SK-N-SH (cell line): ENCODE data around the gene SERPINI2. TPM values are rescaled to one million over a fixed set of nuclear protein-coding genes. Genes with fewer than 3 reads are reported as not detected.

Experiments used
- CTCF ChIA-PET: fragments of 300-600, 350-600 bp; formaldehyde crosslinking; extraction: SDS; loops from one replicate; lab custom pipeline; 2021; lab: Yijun Ruan, JAX
- POLR2A ChIA-PET: fragments of 350-600 bp; sonication (Branson Sonifier 250); formaldehyde crosslinking; extraction: SDS; loops from one replicate; lab custom pipeline; 2020; ENCODE audit warnings: antibody characterized with exemption, inconsistent platforms; lab: Yijun Ruan, JAX
- DNase-seq: peaks from one replicate; pipeline ENCODE4 v3.0.0; 2012
- H2AFZ ChIP-seq: fragments of 200-600 bp; sonication (generic); 2 replicates; pipeline ENCODE4 v1.8.1; 2016; ENCODE audit warnings: antibody characterized with exemption, mild to moderate bottlenecking, low read depth
- H3F3A ChIP-seq: fragments of 200-600 bp; sonication (generic); replicated peaks from 2 replicates; pipeline ENCODE3; 2016; ENCODE audit warnings: antibody characterized with exemption, mild to moderate bottlenecking; ENCODE audit not compliant: insufficient read depth
- H3K27ac ChIP-seq, 2 experiments: fragments of 200-500 bp in 1 of 2; fragments of 200-600 bp in 1 of 2; sonication (Bioruptor generic) in 1 of 2; sonication (generic), shearing (Covaris generic) in 1 of 2; 2 replicates each; pipeline versions ENCODE4 v1.5.1 to v1.6.1; 2014 to 2016; ENCODE audit warnings: low read depth in 2 of 2, inconsistent platforms in 1 of 2, low read length in 1 of 2, mild to moderate bottlenecking in 1 of 2, mixed read lengths in 1 of 2
- H3K27me3 ChIP-seq: fragments of 200-600 bp; sonication (generic), shearing (Covaris generic); 2 replicates; pipeline ENCODE4 v1.6.1; 2016; ENCODE audit warnings: mixed run types; ENCODE audit not compliant: insufficient read depth
- H3K36me3 ChIP-seq, 2 experiments: fragments of 200-500 bp in 1 of 2; fragments of 200-600 bp in 1 of 2; sonication (Bioruptor generic) in 1 of 2; sonication (generic) in 1 of 2; replicated peaks in 1 of 2; 2 replicates each; pipeline versions ENCODE3 to v1.5.1; 2014 to 2016; ENCODE audit warnings: low read length in 1 of 2, mild to moderate bottlenecking in 1 of 2; ENCODE audit not compliant: insufficient read depth in 2 of 2, control insufficient read depth in 1 of 2
- H3K4me1 ChIP-seq, 2 experiments: fragments of 200-500 bp in 1 of 2; fragments of 200-600 bp in 1 of 2; sonication (Bioruptor generic) in 1 of 2; sonication (generic), shearing (Covaris generic) in 1 of 2; 2 replicates each; pipeline versions ENCODE4 v1.5.1 to v1.6.1; 2014 to 2016; ENCODE audit warnings: low read depth in 1 of 2, low read length in 1 of 2, mixed run types in 1 of 2; ENCODE audit not compliant: insufficient read depth in 2 of 2, control insufficient read depth in 1 of 2
- H3K4me2 ChIP-seq: fragments of 200-600 bp; sonication (generic), shearing (Covaris generic); 2 replicates; pipeline ENCODE4 v1.6.1; 2017; ENCODE audit warnings: mixed run types
- H3K4me3 ChIP-seq, 2 experiments: fragments of 200-500 bp in 1 of 2; fragments of 200-600 bp in 1 of 2; sonication (Bioruptor generic) in 1 of 2; sonication (generic), shearing (Covaris generic) in 1 of 2; 2 replicates each; pipeline versions ENCODE4 v1.5.1 to v1.8.1; 2014 to 2016; ENCODE audit warnings: low read depth in 2 of 2, inconsistent platforms in 1 of 2, low read length in 1 of 2, mild to moderate bottlenecking in 1 of 2, mixed read lengths in 1 of 2, moderate library complexity in 1 of 2
- H3K79me2 ChIP-seq: fragments of 200-600 bp; sonication (generic); 2 replicates; pipeline ENCODE4 v1.8.1; 2017; ENCODE audit warnings: mild to moderate bottlenecking; ENCODE audit not compliant: insufficient read depth
- H3K9ac ChIP-seq: fragments of 200-600 bp; sonication (generic); 2 replicates; pipeline ENCODE4 v1.6.1; 2017; ENCODE audit warnings: mixed run types
- H3K9me2 ChIP-seq: fragments of 200-600 bp; sonication (generic); 2 replicates; pipeline ENCODE4 v1.6.1; 2017; ENCODE audit warnings: mixed run types
- H3K9me3 ChIP-seq: fragments of 200-600 bp; sonication (generic); 2 replicates; pipeline ENCODE4 v1.6.1; 2017; ENCODE audit warnings: mixed run types, mild to moderate bottlenecking, moderate library complexity
- H4K20me1 ChIP-seq: fragments of 200-600 bp; sonication (generic); 2 replicates; pipeline ENCODE4 v1.6.1; 2017; ENCODE audit warnings: mild to moderate bottlenecking, mixed run types; ENCODE audit not compliant: insufficient read depth
- CHD2 ChIP-seq: fragments of 150-350 bp; IDR thresholded peaks from 2 replicates; pipeline ENCODE4 v1.6.1; 2018; ENCODE audit warnings: low read length; ENCODE audit not compliant: partially characterized antibody
- EZH2phosphoT487 ChIP-seq: fragments of 200-600 bp; sonication (generic); IDR thresholded peaks from 2 replicates; pipeline ENCODE4 v1.6.1; 2017; ENCODE audit warnings: low read depth, mixed run types, mild to moderate bottlenecking, antibody characterized with exemption, moderate library complexity, borderline replicate concordance
- FOSL2 ChIP-seq: IDR thresholded peaks from 2 replicates; pipeline ENCODE4 v1.4.0; 2012; ENCODE audit warnings: low read depth, mild to moderate bottlenecking, moderate library complexity, borderline replicate concordance
- GABPA ChIP-seq: IDR thresholded peaks from 2 replicates; pipeline ENCODE4 v1.4.0; 2012; ENCODE audit warnings: low read depth, mild to moderate bottlenecking
- GATA2 ChIP-seq: sonication (generic); formaldehyde crosslinking; IDR thresholded peaks from 2 replicates; pipeline ENCODE4 v1.5.0; 2020; ENCODE audit warnings: mild to moderate bottlenecking, missing genetic modification reagents
- IRF3 ChIP-seq: fragments of 150-350 bp; IDR thresholded peaks from 2 replicates; pipeline ENCODE4 v1.6.1; 2016; ENCODE audit warnings: mild to moderate bottlenecking, low read depth, low read length
- MAX ChIP-seq: IDR thresholded peaks from 2 replicates; pipeline ENCODE4 v1.4.0; 2012; ENCODE audit warnings: low read depth
- POLR2AphosphoS5 ChIP-seq: IDR thresholded peaks from 2 replicates; pipeline ENCODE4 v1.6.1; 2012; ENCODE audit warnings: low read depth, low read length
- RFX5 ChIP-seq: IDR thresholded peaks from 2 replicates; pipeline ENCODE4 v1.6.1; 2012; ENCODE audit warnings: mild to moderate bottlenecking, improper control_type of control experiment, low read length
- SIN3A ChIP-seq: IDR thresholded peaks from 2 replicates; pipeline ENCODE4 v1.6.1; 2012; ENCODE audit warnings: low read depth, mild to moderate bottlenecking, low read length, moderate library complexity, borderline replicate concordance
- SMC3 ChIP-seq: IDR thresholded peaks from 2 replicates; pipeline ENCODE4 v1.6.1; 2012; ENCODE audit warnings: low read depth, low read length, improper control_type of control experiment
- TCF12 ChIP-seq: IDR thresholded peaks from 2 replicates; pipeline ENCODE4 v1.4.0; 2012
- USF2 ChIP-seq: fragments of 150-350 bp; IDR thresholded peaks from 2 replicates; pipeline ENCODE4 v1.6.1; 2017; ENCODE audit warnings: antibody characterized with exemption, low read length, low read depth, borderline replicate concordance
- ZBTB33 ChIP-seq: IDR thresholded peaks from 2 replicates; pipeline ENCODE4 v1.4.0; 2012; ENCODE audit warnings: low read depth, borderline replicate concordance
- WGBS: methylation state at CpG from one replicate; pipeline ENCODE4 v1.1.6; 2017; ENCODE audit warnings: low lambda C conversion rate; 5-methylcytosine and 5-hydroxymethylcytosine counted together
- polyA plus RNA-seq, 3 experiments: library from polyadenylated mRNA; depleted of rRNA; stranded (reverse); fragments of >200 nt; gene quantifications; 2 replicates each; pipeline ENCODE4 v1.2.3, GENCODE V29; 2012

Gene SERPINI2
- polyA plus RNA-seq, 1 of the 3 experiments (the other 2 are of a cell fraction): not detected

- TF ChIP-seq SIN3A (no peak), FOSL2 (no peak), POLR2AphosphoS5 (no peak), GABPA (no peak), IRF3 (no peak)
- TF ChIP-seq, all 33 proteins: peak for 0
These were observed 13.7 kb upstream of the SERPINI2 start (continued) for GRCh38 chr3:167487556-167487955.

- DNase-seq: no peak
- CTCF ChIA-PET: no interaction called here
- WGBS: 2% methylated on average over 2 of the region's 2 CpGs
These were observed 10.7 kb upstream of the SERPINI2 start for GRCh38 chr3:167484551-167484950.

GRCh38 chr3:167483708-167484475, 10.1 kb upstream of the SERPINI2 start:
- no peaks in the 10 kb centered on the region for H4K20me1 ChIP-seq
- DNase-seq: no peak
- no peak overlapping the region for H3K4me2 ChIP-seq
- no peaks in the 10 kb centered on the region for H3K27me3 ChIP-seq
- H3F3A ChIP-seq: no peaks in the 10 kb centered on the region
- TF ChIP-seq ZBTB33: no peak
- no peak for TF ChIP-seq EZH2phosphoT487
- no peak for TF ChIP-seq SMC3
- TF ChIP-seq TCF12: no peak
- TF ChIP-seq USF2: no peak
- no peak for TF ChIP-seq CHD2
- TF ChIP-seq RFX5: no peak
- no peak for TF ChIP-seq MAX
- H3K9me3 ChIP-seq: no peaks in the 10 kb centered on the region
- POLR2A ChIA-PET: no interaction called here
- no peak overlapping the region for H3K9ac ChIP-seq
- H3K9me2 ChIP-seq: 0 out of 2 replicates have a peak, but pooled peaks cover 7% of the 10 kb centered on the region
- CTCF ChIA-PET: no interaction called here
- WGBS: 27% methylated on average over 2 of the region's 2 CpGs
- H3K4me3 ChIP-seq: no peak overlapping the region
- H3K4me1 ChIP-seq: no peaks in the 10 kb centered on the region
- H2AFZ ChIP-seq: no peak overlapping the region
- no peaks in the 10 kb centered on the region for H3K79me2 ChIP-seq
- H3K27ac ChIP-seq: no peak overlapping the region
- no peaks in the 10 kb centered on the region for H3K36me3 ChIP-seq

More at GRCh38 chr3:167484551-167484950, 10.7 kb upstream of the SERPINI2 start:
- Histone ChIP-seq H3K4me2 (no peak overlapping the region), H2AFZ (no peak overlapping the region), H3K27me3 (no peaks in the 10 kb centered on the region), H3F3A (no peaks in the 10 kb centered on the region), H4K20me1 (no peaks in the 10 kb centered on the region), H3K27ac (no peak overlapping the region), H3K9ac (no peak overlapping the region), H3K9me3 (no peaks in the 10 kb centered on the region), H3K36me3 (no peaks in the 10 kb centered on the region), H3K4me1 (no peaks in the 10 kb centered on the region), H3K4me3 (no peak overlapping the region), H3K79me2 (no peaks in the 10 kb centered on the region), H3K9me2 (0 out of 2 replicates have a peak, but pooled peaks cover 3% of the 10 kb centered on the region)
- POLR2A ChIA-PET: no interaction called here
- TF ChIP-seq GATA2 (CRISPR knock-in tag): no peak
